Stimulated activated CD4-positive, alpha-beta T cell treated with anti-CD3 and anti-CD28 coated beads, Interleukin-4, amount 100 ng/mL, for 4 hours (primary cell): Measurements from ENCODE around the gene TERT.
A peak's percentile ranks its signal among the peaks of the same experiment; 100 is the strongest.
"Not testable (repeated sequence)": the region's sequence is repeated elsewhere in the genome, so short reads cannot be mapped to it uniquely, and the experiment has no call there.

ENCODE experiments used
- DNase-seq, 2 experiments: peaks; one replicate each; pipeline ENCODE4 v3.0.0-alpha.2; 2020

Gene TERT

GRCh38 chr5:1294835-1295649 lies at the start of gene TERT:
TSS of gene TERT (minus strand) at chr5:1295068. CDS start at chr5:1294989, 79 bp downstream.
- DNase-seq, result peak; percentile 87 to 93

- DNase-seq, result peak; percentile 24 to 30
Observed at GRCh38 chr5:1343931-1344901, 49.3 kb upstream of the TERT start.

GRCh38 chr5:1343315-1343751 lies 48.5 kb upstream of the TERT start:
- no peak for DNase-seq

- not testable (repeated sequence) for DNase-seq
Observed at GRCh38 chr5:1342711-1343110, 47.8 kb upstream of the TERT start.

GRCh38 chr5:1342268-1342667 lies 47.4 kb upstream of the TERT start:
- no peak for DNase-seq

- DNase-seq, result no peak
Observed at GRCh38 chr5:1341863-1342262, 47.0 kb upstream of the TERT start.

- DNase-seq, result not testable (repeated sequence)
Observed at GRCh38 chr5:1339818-1340210, 44.9 kb upstream of the TERT start.

GRCh38 chr5:1339139-1339817 lies 44.4 kb upstream of the TERT start:
- DNase-seq, result not testable (repeated sequence)

GRCh38 chr5:1338506-1339070 lies 43.7 kb upstream of the TERT start:
- no peak for DNase-seq

GRCh38 chr5:1338196-1338490 lies 43.3 kb upstream of the TERT start:
- no peak for DNase-seq

- DNase-seq, result no peak
Observed at GRCh38 chr5:1337489-1338195, 42.8 kb upstream of the TERT start.

GRCh38 chr5:1336749-1337488 lies 42.1 kb upstream of the TERT start:
- no peak for DNase-seq

- DNase-seq, result no peak
Observed at GRCh38 chr5:1336106-1336561, 41.3 kb upstream of the TERT start.

GRCh38 chr5:1335540-1336095 lies 40.8 kb upstream of the TERT start:
- no peak for DNase-seq

GRCh38 chr5:1334831-1335539 lies 40.1 kb upstream of the TERT start:
- DNase-seq, result no peak

GRCh38 chr5:1333986-1334385 lies 39.1 kb upstream of the TERT start:
- DNase-seq, result no peak

GRCh38 chr5:1333286-1333685 lies 38.4 kb upstream of the TERT start:
- not testable (repeated sequence) for DNase-seq

- no peak for DNase-seq
Observed at GRCh38 chr5:1332461-1333001, 37.7 kb upstream of the TERT start.

GRCh38 chr5:1331861-1332405 lies 37.1 kb upstream of the TERT start:
- no peak for DNase-seq
